B cell (primary cell): Measurements from ENCODE around the gene MBNL1. TPM values are rescaled to one million over a fixed set of nuclear protein-coding genes. Genes with fewer than 3 reads are reported as not detected.

Source experiments
- ATAC-seq: fragments of 200-7000 bp; cut with Tn5 transposase; one replicate; pipeline ENCODE4 v1.10.0; 2021; ENCODE audit warnings: low read depth, mild to moderate bottlenecking, moderate number of reproducible peaks, moderate library complexity
- CTCF ChIA-PET: fragments of 350-600 bp; sonication (Branson Sonifier 250); formaldehyde crosslinking; loops from one replicate; lab custom pipeline; 2021; ENCODE audit warnings: antibody characterized with exemption, inconsistent platforms; lab: Charles Lee
- POLR2A ChIA-PET: fragments of 350-600 bp; sonication (Branson Sonifier 250); formaldehyde crosslinking; loops from one replicate; lab custom pipeline; 2021; ENCODE audit warnings: antibody characterized with exemption; lab: Charles Lee
- DNase-seq: peaks from one replicate; pipeline ENCODE4 v3.0.0; 2013
- H2AFZ ChIP-seq: 2 replicates; pipeline ENCODE4 v1.6.1; 2012; ENCODE audit warnings: mild to moderate bottlenecking, low read depth, low read length; ENCODE audit not compliant: insufficient read depth, poor library complexity, severe bottlenecking
- H3K27ac ChIP-seq, 2 donors: 1 replicate in 1 of 2; 2 replicates in 1 of 2; pipeline ENCODE4 v1.5.1; 2012 to 2013; ENCODE audit warnings: low read length in 2 of 2, mild to moderate bottlenecking in 2 of 2, moderate library complexity in 1 of 2
- H3K27me3 ChIP-seq, 4 experiments: fragments of 200-600 bp in 1 of 4; sonication (generic) in 1 of 4; replicated peaks in 1 of 4; 1 replicate in 2 of 4; 2 replicates in 2 of 4; pipeline versions ENCODE4 v1.6.1 to v1.7.0; 2013 to 2016; ENCODE audit warnings: low read length in 3 of 4, mild to moderate bottlenecking in 2 of 4, mixed read lengths in 1 of 4, moderate library complexity in 1 of 4; ENCODE audit not compliant: insufficient read depth in 4 of 4, control insufficient read depth in 3 of 4; ENCODE audit errors: control extremely low read depth in 1 of 4
- H3K36me3 ChIP-seq, 2 experiments: replicated peaks in 1 of 2; 1 replicate in 1 of 2; 2 replicates in 1 of 2; pipeline versions ENCODE4 v1.6.1 to v1.7.1; 2013; ENCODE audit warnings: low read length in 1 of 2; ENCODE audit not compliant: insufficient read depth in 2 of 2, control insufficient read depth in 1 of 2; ENCODE audit errors: control extremely low read depth in 1 of 2, extremely low read depth in 1 of 2
- H3K4me1 ChIP-seq, 2 donors: fragments of 200-600 bp in 1 of 2; sonication (generic) in 1 of 2; 1 replicate in 1 of 2; 2 replicates in 1 of 2; pipeline versions ENCODE4 v1.5.1 to v1.6.1; 2013 to 2017; ENCODE audit warnings: low read length in 2 of 2; ENCODE audit not compliant: control insufficient read depth in 2 of 2, insufficient read depth in 2 of 2
- H3K4me2 ChIP-seq: replicated peaks from 2 replicates; pipeline ENCODE3; 2012; ENCODE audit warnings: mild to moderate bottlenecking, low read depth, low read length; ENCODE audit not compliant: poor library complexity, severe bottlenecking
- H3K4me3 ChIP-seq, 5 experiments: fragments of 200-600 bp in 1 of 5; sonication (generic) in 1 of 5; 1 replicate in 3 of 5; 2 replicates in 2 of 5; pipeline versions ENCODE4 v1.5.1 to v1.7.0; 2011 to 2016; ENCODE audit warnings: low read length in 4 of 5, mild to moderate bottlenecking in 4 of 5, low read depth in 2 of 5, control low read depth in 1 of 5, moderate library complexity in 1 of 5; ENCODE audit not compliant: insufficient read depth in 1 of 5; ENCODE audit errors: control extremely low read depth in 1 of 5, extremely low read depth in 1 of 5
- H3K79me2 ChIP-seq: fragments of 200-600 bp; sonication (generic); one replicate; pipeline ENCODE4 v1.6.0; 2016; ENCODE audit warnings: low read length; ENCODE audit not compliant: control insufficient read depth, insufficient read depth
- H3K9ac ChIP-seq: fragments of 200-600 bp; sonication (generic); 2 replicates; pipeline ENCODE4 v1.6.1; 2017; ENCODE audit warnings: mild to moderate bottlenecking, low read length, moderate library complexity
- H3K9me3 ChIP-seq, 3 donors: one replicate each; pipeline versions ENCODE4 v1.6.1 to v1.7.1; 2013; ENCODE audit warnings: low read length in 2 of 3; ENCODE audit not compliant: control insufficient read depth in 2 of 3, insufficient read depth in 1 of 3; ENCODE audit errors: control extremely low read depth in 1 of 3
- H4K20me1 ChIP-seq: 2 replicates; pipeline ENCODE4 v1.6.0; 2012; ENCODE audit warnings: mild to moderate bottlenecking, low read length; ENCODE audit not compliant: insufficient read depth, control insufficient read depth, poor library complexity, severe bottlenecking
- H3K27ac Mint-ChIP-seq: one replicate; pipeline ENCODE4 v1.8.0; 2021; ENCODE audit warnings: mixed read lengths
- H3K27me3 Mint-ChIP-seq: one replicate; pipeline ENCODE4 v1.8.0; 2021; ENCODE audit warnings: mixed read lengths
- H3K4me1 Mint-ChIP-seq: one replicate; pipeline ENCODE4 v1.8.0; 2021; ENCODE audit warnings: mixed read lengths
- H3K4me3 Mint-ChIP-seq: one replicate; pipeline ENCODE4 v1.8.0; 2021; ENCODE audit warnings: mixed read lengths
- H3K9me3 Mint-ChIP-seq: one replicate; pipeline ENCODE4 v1.8.0; 2022; ENCODE audit warnings: mixed read lengths; ENCODE audit not compliant: insufficient read depth
- EZH2 ChIP-seq: IDR thresholded peaks from 2 replicates; pipeline ENCODE4 v1.6.1; 2012; ENCODE audit warnings: borderline replicate concordance, low read depth, mild to moderate bottlenecking, moderate library complexity, low read length; ENCODE audit not compliant: insufficient read depth, poor library complexity, severe bottlenecking
- WGBS: methylation state at CpG from one replicate; pipeline ENCODE4 v1.1.5; 2013; ENCODE audit warnings: missing lambda C conversion rate; ENCODE audit not compliant: insufficient coverage; 5-methylcytosine and 5-hydroxymethylcytosine counted together
- intact Hi-C: fragments of 100-400 bp; cut with micrococcal nuclease; formaldehyde crosslinking; loops from one replicate; pipeline ENCODE4 v1.10.0; 2022
- polyA plus RNA-seq: library from polyadenylated mRNA; depleted of rRNA; stranded (reverse); fragments of >200 nt; gene quantifications from 2 replicates; pipeline ENCODE4 v1.2.3, GENCODE V29; 2012
- total RNA-seq, 2 donors: library from RNA; stranded (reverse); fragments of 120-200 nt in 1 of 2; gene quantifications; 1 replicate in 1 of 2; 2 replicates in 1 of 2; pipeline versions ENCODE4 v1.2.3 to v1.2.4, GENCODE V29; 2013 to 2022
- TF ChIP-seq, protein P1 (sequence below): fragments of 200-600 bp; IDR thresholded peaks from one replicate; pipeline ENCODE4 v1.8.0; 2022; ENCODE audit warnings: antibody characterized with exemption, mild to moderate bottlenecking

MBNL1 gene
- total and polyA plus RNA-seq, 2 donors (not counting 1 experiment from before 2014, with no cell fraction given) = 195 to 505 TPM

DNA sequence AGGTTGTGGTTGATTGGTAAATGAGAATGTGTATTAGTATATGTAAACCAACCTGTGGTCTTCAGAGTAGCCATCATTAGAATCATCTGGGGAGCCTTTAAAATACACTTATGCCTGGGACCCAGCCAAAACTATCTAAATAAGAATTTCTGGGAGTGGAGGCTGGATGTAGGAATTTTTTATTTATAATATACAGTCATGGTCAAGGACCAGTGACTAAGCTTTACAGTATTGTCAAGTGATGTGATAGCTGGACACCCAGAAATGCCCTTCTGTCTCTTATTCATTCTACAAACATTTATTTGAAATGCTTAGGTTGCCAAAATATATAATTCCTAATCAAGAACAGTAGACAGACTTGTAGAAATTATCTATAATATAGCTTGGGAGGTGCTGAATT is 132.2 kb downstream of the MBNL1 start:
- ChIA-PET CTCF (no interaction called here), POLR2A (no interaction called here)
- ATAC-seq (no peak), DNase-seq (no peak)
- Histone ChIP-seq H3K79me2 (peaks cover 97% of the 10 kb centered on the region), H3K27me3 (no peaks in the 10 kb centered on the region), H4K20me1 (peaks cover 41% of the 10 kb centered on the region), H3K36me3 (peaks cover 5 to 16% of the 10 kb centered on the region in 2 experiments), H3K4me1 (peaks cover 11 to 50% of the 10 kb centered on the region in 2 donors), H2AFZ (no peak overlapping the region), H3K4me3 (no peak overlapping the region), H3K9me3 (peaks cover 0 to 3% (median 0%) of the 10 kb centered on the region in 3 donors), H3K9ac (no peak overlapping the region), H3K4me2 (no peak overlapping the region), H3K27ac (peak overlapping the region in 1 of 2 donors; percentile 51)
- Mint-ChIP-seq H3K9me3 (no peaks in the 10 kb centered on the region), H3K27me3 (no peaks in the 10 kb centered on the region), H3K4me1 (peaks cover 61% of the 10 kb centered on the region), H3K4me3 (no peak overlapping the region), H3K27ac (no peak overlapping the region)
- intact Hi-C loops = loop anchor here (5.0 kb wide), 1 partner anchor 1019 kb away; the partner anchor contains the start of gene P2RY12
- no peak for TF ChIP-seq EZH2
- TF ChIP-seq, protein P1, sequence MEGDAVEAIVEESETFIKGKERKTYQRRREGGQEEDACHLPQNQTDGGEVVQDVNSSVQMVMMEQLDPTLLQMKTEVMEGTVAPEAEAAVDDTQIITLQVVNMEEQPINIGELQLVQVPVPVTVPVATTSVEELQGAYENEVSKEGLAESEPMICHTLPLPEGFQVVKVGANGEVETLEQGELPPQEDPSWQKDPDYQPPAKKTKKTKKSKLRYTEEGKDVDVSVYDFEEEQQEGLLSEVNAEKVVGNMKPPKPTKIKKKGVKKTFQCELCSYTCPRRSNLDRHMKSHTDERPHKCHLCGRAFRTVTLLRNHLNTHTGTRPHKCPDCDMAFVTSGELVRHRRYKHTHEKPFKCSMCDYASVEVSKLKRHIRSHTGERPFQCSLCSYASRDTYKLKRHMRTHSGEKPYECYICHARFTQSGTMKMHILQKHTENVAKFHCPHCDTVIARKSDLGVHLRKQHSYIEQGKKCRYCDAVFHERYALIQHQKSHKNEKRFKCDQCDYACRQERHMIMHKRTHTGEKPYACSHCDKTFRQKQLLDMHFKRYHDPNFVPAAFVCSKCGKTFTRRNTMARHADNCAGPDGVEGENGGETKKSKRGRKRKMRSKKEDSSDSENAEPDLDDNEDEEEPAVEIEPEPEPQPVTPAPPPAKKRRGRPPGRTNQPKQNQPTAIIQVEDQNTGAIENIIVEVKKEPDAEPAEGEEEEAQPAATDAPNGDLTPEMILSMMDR = no peak

DNA sequence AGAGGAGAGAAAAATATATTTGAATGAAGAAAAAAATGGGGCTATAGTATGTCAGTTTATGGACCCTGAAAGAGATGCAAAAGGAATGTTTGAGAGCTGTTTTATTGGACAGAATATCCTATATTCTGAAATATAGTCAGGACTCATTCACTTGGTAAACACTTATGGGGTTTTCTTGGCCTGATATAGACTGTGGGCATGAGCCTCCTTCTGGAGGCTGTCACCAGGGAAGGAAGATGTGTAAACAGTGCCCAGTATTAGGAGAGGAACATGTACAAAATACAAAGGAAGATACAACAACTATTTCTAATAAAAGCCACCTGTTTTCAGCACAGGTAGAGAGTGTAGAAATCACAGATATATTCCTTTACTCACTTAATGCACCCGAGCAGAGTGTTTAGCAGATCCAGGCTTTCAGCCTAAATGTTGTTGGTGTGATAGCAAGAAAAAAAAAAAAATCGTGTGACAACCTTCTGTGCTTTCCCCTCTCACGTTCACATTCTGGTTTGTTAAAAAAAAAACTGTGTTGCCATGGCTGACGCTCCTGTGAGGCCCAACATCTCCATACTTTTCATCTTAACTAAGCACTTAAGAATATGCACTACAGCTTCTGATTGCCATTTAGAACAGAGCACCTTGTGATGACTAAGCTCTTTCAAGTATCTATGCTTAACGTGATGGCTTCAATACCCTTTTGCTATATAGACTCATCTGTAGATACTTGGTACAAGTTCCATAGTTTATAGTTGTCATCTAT is 134.1 kb downstream of the MBNL1 start:
- Histone ChIP-seq H3K4me1 (peaks cover 11 to 50% of the 10 kb centered on the region in 2 donors), H3K27ac (peak overlapping the region in 1 of 2 donors; percentile 74), H2AFZ (no peak overlapping the region), H4K20me1 (peaks cover 42% of the 10 kb centered on the region), H3K9me3 (no peaks in the 10 kb centered on the region), H3K4me3 (no peak overlapping the region), H3K27me3 (no peaks in the 10 kb centered on the region), H3K79me2 (peaks cover 98% of the 10 kb centered on the region), H3K36me3 (peaks cover 0 to 6% of the 10 kb centered on the region in 2 experiments), H3K4me2 (peak overlapping the region; percentile 10), H3K9ac (peak overlapping the region; percentile 17)
- H3K9me3 Mint-ChIP-seq = no peaks in the 10 kb centered on the region
- 51% methylated on average over 3 of the region's 5 CpGs for WGBS
- TF ChIP-seq EZH2 = no peak
- TF ChIP-seq, protein P1 = no peak
- intact Hi-C loops = loop anchor here (5.0 kb wide), 1 partner anchor 1021 kb away; the partner anchor contains the start of gene P2RY12
- ChIA-PET POLR2A (no interaction called here), CTCF (interaction anchor here (1.6 kb wide), 1 partner anchor 219 kb away, joined by 7 read pairs; no protein-coding TSS in a partner anchor)
- peak overlapping the region; percentile 56 for H3K27ac Mint-ChIP-seq
- peaks cover 73% of the 10 kb centered on the region for H3K4me1 Mint-ChIP-seq
- ATAC-seq = no peak
- no peaks in the 10 kb centered on the region for H3K27me3 Mint-ChIP-seq
- no peak for DNase-seq
- no peak overlapping the region for H3K4me3 Mint-ChIP-seq
